ENCODE results near the gene TEKT1. TPM values are rescaled to one million over a fixed set of nuclear protein-coding genes. Genes with fewer than 3 reads are reported as not detected.
A peak's percentile ranks its signal among the peaks of the same experiment; 100 is the strongest.

The TEKT1 gene
- total RNA-seq, 1 experiment from 2014 or later: not detected

DNA sequence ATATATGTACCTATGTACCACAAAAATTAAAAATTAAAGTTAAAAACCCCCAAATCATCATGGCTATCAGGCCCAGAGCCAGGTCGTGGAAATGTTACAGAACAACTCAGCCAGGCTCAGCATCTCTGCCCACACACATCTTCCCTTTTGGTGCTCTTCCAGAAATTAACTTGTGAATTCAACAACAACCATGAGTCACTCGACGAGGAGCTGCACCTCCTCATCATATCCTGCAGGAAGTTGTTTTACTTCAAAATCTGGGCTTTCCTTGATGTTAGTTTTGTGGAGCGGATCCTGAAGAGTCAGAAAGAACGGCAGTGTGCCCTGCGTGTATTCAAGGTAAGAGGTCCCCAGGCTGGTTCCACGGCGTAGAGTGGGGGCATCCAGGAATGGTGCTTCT is 44.9 kb downstream of the TEKT1 start:
- Histone ChIP-seq H3K4me2 (ENCODE audit: low read length) (no peak overlapping the region), H3K9ac (ENCODE audit: low read length) (no peak overlapping the region), H3K79me2 (ENCODE audit: low read length) (no peaks in the 10 kb centered on the region), H4K20me1 (ENCODE audit: low read length) (no peaks in the 10 kb centered on the region), H3K4me1 (ENCODE audit: insufficient read depth, low read length) (peaks cover 4% of the 10 kb centered on the region; the same call in 1 of the 2 replicates), H3K36me3 (ENCODE audit: low read depth, low read length) (no peaks in the 10 kb centered on the region), H3K9me2 (replicated peaks; ENCODE audit: low read length) (no peaks in the 10 kb centered on the region), H2AFZ (ENCODE audit: low read length) (0 out of 2 replicates have a peak overlapping the region, but pooled peaks have one; percentile 16), H3K4me3 (ENCODE audit: low read length) (no peak overlapping the region), H3K27me3 (ENCODE audit: low read length) (peaks cover 6% of the 10 kb centered on the region), H3K27ac (ENCODE audit: low read length) (no peak overlapping the region), H3K9me3 (ENCODE audit: low read length) (no peaks in the 10 kb centered on the region), H3F3A (ENCODE audit: low read length, unreplicated experiment) (no peaks in the 10 kb centered on the region)
- intact Hi-C loops (cut with micrococcal nuclease): no loop called here
- no TSS peak for BruUV-seq (replicated peaks)
- DNase-seq (peak; percentile 58), ATAC-seq (no peak; the same call in 1 of the 2 replicates)
- ChIA-PET POLR2A (ENCODE audit: unreplicated experiment) (no interaction called here), CTCF (no interaction called here)
- TF ChIP-seq, protein P1, sequence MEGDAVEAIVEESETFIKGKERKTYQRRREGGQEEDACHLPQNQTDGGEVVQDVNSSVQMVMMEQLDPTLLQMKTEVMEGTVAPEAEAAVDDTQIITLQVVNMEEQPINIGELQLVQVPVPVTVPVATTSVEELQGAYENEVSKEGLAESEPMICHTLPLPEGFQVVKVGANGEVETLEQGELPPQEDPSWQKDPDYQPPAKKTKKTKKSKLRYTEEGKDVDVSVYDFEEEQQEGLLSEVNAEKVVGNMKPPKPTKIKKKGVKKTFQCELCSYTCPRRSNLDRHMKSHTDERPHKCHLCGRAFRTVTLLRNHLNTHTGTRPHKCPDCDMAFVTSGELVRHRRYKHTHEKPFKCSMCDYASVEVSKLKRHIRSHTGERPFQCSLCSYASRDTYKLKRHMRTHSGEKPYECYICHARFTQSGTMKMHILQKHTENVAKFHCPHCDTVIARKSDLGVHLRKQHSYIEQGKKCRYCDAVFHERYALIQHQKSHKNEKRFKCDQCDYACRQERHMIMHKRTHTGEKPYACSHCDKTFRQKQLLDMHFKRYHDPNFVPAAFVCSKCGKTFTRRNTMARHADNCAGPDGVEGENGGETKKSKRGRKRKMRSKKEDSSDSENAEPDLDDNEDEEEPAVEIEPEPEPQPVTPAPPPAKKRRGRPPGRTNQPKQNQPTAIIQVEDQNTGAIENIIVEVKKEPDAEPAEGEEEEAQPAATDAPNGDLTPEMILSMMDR (conservative IDR thresholded peaks at IDR 0.05; ENCODE audit: low read depth, low read length): no peak
- TF ChIP-seq EZH2phosphoT487 (IDR thresholded peaks at IDR 0.05; ENCODE audit: borderline replicate concordance, low read length) (no peak), EZH2 (IDR thresholded peaks at IDR 0.05; ENCODE audit: low read length, unreplicated experiment) (no peak)

DNA sequence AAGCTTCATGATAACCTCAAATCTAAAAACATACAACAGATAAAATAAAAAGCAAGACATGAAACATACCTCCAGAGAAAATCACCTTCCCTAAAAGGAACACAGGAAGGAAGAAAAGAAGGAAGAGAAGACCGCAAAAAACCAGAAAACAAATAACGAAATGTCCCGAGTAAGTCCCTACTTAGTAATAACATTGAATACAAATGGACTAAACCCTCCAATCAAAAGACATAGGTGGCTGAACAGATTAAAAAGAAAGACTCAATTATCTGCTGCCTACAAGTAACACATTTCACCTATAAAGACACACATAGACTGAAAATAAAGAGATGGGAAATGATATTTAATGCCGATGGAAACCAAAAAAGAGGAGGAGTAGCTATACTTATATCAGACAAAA is 49.3 kb downstream of the TEKT1 start:
- H3K27ac ChIP-seq (ENCODE audit: low read length): no peak overlapping the region
- H3K4me1 ChIP-seq (ENCODE audit: insufficient read depth, low read length): peaks cover 4% of the 10 kb centered on the region; the same call in 1 of the 2 replicates
- no peak overlapping the region for H2AFZ ChIP-seq (ENCODE audit: low read length)
- DNase-seq: no peak
- ChIA-PET CTCF (no interaction called here), POLR2A (ENCODE audit: unreplicated experiment) (no interaction called here)
- no peaks in the 10 kb centered on the region for H3K36me3 ChIP-seq (ENCODE audit: low read depth, low read length)
- BruUV-seq (replicated peaks): no TSS peak
- TF ChIP-seq EZH2phosphoT487 (IDR thresholded peaks at IDR 0.05; ENCODE audit: borderline replicate concordance, low read length): no peak
- no peak for TF ChIP-seq EZH2 (IDR thresholded peaks at IDR 0.05; ENCODE audit: low read length, unreplicated experiment)
- TF ChIP-seq, protein P1 (conservative IDR thresholded peaks at IDR 0.05; ENCODE audit: low read depth, low read length): no peak
- ATAC-seq: no peak
- no peak overlapping the region for H3K9ac ChIP-seq (ENCODE audit: low read length)
- intact Hi-C loops (cut with micrococcal nuclease): no loop called here
- no peaks in the 10 kb centered on the region for H3K9me3 ChIP-seq (ENCODE audit: low read length)
- H3K9me2 ChIP-seq (replicated peaks; ENCODE audit: low read length): no peaks in the 10 kb centered on the region
- no peaks in the 10 kb centered on the region for H3F3A ChIP-seq (ENCODE audit: low read length, unreplicated experiment)
- no peak overlapping the region for H3K4me2 ChIP-seq (ENCODE audit: low read length)
- H3K27me3 ChIP-seq (ENCODE audit: low read length): peaks cover 15% of the 10 kb centered on the region; the same call in 1 of the 2 replicates
- H3K79me2 ChIP-seq (ENCODE audit: low read length): no peaks in the 10 kb centered on the region
- H4K20me1 ChIP-seq (ENCODE audit: low read length): no peaks in the 10 kb centered on the region
- H3K4me3 ChIP-seq (ENCODE audit: low read length): no peak overlapping the region

DNA sequence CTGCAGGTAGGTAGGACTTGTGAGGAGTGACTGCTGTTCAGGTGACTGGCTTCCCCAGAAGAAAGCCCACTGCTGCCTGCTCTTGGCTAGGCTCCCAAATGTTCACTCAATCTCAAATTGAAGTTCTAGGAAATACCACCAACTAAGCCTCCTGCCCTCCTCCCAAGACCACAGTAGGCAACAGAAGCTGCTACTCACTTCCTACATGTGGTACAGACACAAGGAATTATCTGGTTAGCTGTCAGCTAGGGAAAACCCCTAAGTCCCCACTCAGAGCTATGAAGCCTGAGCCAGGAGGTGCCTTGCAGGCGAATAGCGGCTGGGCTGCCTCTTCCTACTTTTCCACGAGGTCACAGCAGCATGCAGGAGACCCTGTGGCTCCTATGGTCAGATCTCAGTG is 50.6 kb downstream of the TEKT1 start:
- ChIA-PET POLR2A (ENCODE audit: unreplicated experiment) (no interaction called here), CTCF (no interaction called here)
- H3K4me1 ChIP-seq (ENCODE audit: insufficient read depth, low read length): no peaks in the 10 kb centered on the region
- DNase-seq (no peak), ATAC-seq (no peak)
- peaks cover 15% of the 10 kb centered on the region; the same call in 1 of the 2 replicates for H3K27me3 ChIP-seq (ENCODE audit: low read length)
- intact Hi-C loops (cut with micrococcal nuclease): no loop called here
- H3F3A ChIP-seq (ENCODE audit: low read length, unreplicated experiment): no peaks in the 10 kb centered on the region
- BruUV-seq (replicated peaks): no TSS peak
- H4K20me1 ChIP-seq (ENCODE audit: low read length): no peaks in the 10 kb centered on the region
- H3K9me3 ChIP-seq (ENCODE audit: low read length): no peaks in the 10 kb centered on the region
- no peak overlapping the region for H2AFZ ChIP-seq (ENCODE audit: low read length)
- no peak overlapping the region for H3K9ac ChIP-seq (ENCODE audit: low read length)
- H3K79me2 ChIP-seq (ENCODE audit: low read length): no peaks in the 10 kb centered on the region
- no peaks in the 10 kb centered on the region for H3K9me2 ChIP-seq (replicated peaks; ENCODE audit: low read length)
- H3K36me3 ChIP-seq (ENCODE audit: low read depth, low read length): no peaks in the 10 kb centered on the region
- H3K4me3 ChIP-seq (ENCODE audit: low read length): no peak overlapping the region
- TF ChIP-seq, protein P1 (conservative IDR thresholded peaks at IDR 0.05; ENCODE audit: low read depth, low read length): no peak
- TF ChIP-seq EZH2phosphoT487 (IDR thresholded peaks at IDR 0.05; ENCODE audit: borderline replicate concordance, low read length) (no peak), EZH2 (IDR thresholded peaks at IDR 0.05; ENCODE audit: low read length, unreplicated experiment) (no peak)
- H3K27ac ChIP-seq (ENCODE audit: low read length): no peak overlapping the region
- H3K4me2 ChIP-seq (ENCODE audit: low read length): no peak overlapping the region
